Stimulated activated CD8-positive, alpha-beta memory T cell treated with anti-CD3 and anti-CD28 coated beads, Interleukin-4, amount 100 ng/mL, for 48 hours (primary cell): ENCODE measurements around the gene FAF2.
"Not testable (repeated sequence)": the region's sequence is repeated elsewhere in the genome, so short reads cannot be mapped to it uniquely, and the experiment has no call there.

Experiments
- DNase-seq: peaks from one replicate; pipeline ENCODE4 v3.0.0-alpha.2; 2020

The FAF2 gene

GRCh38 chr5:176548967-176549444 is 100.8 kb downstream of the FAF2 start, which contains the start of gene CDHR2:
TSS of gene CDHR2 (plus strand) at chr5:176549342. CDS start at chr5:176565353, 16,011 bp downstream.
- no peak for DNase-seq

GRCh38 chr5:176549871-176550270 is 101.7 kb downstream of the FAF2 start:
- no peak for DNase-seq

- DNase-seq, result no peak
These were observed 102.2 kb downstream of the FAF2 start for GRCh38 chr5:176550275-176550831.

GRCh38 chr5:176550937-176551336 is 102.8 kb downstream of the FAF2 start:
- DNase-seq, result not testable (repeated sequence)

- DNase-seq, result no peak
These were observed 104.2 kb downstream of the FAF2 start for GRCh38 chr5:176552332-176552869.

GRCh38 chr5:176553260-176554085 is 105.3 kb downstream of the FAF2 start:
- no peak for DNase-seq

- DNase-seq, result no peak
These were observed 109.7 kb downstream of the FAF2 start for GRCh38 chr5:176557846-176558245.
